GM12878 (cell line): ENCODE results near the gene SRRM5. TPM values are rescaled to one million over a fixed set of nuclear protein-coding genes. Genes with fewer than 3 reads are reported as not detected.
A peak's percentile ranks its signal among the peaks of the same experiment; 100 is the strongest.

ENCODE experiments used
- ATAC-seq: fragments of 200-7000 bp; cut with Tn5 transposase; 3 replicates; pipeline ENCODE4 v1.9.1; 2020; ENCODE audit warnings: mild to moderate bottlenecking, moderate library complexity
- BruUV-seq: library from RNA; stranded (reverse); fragments of 400-500 nt; replicated peaks from 2 replicates; lab custom pipeline; 2021; lab: Mats Ljungman, UMichigan
- CTCF ChIA-PET: fragments of 300-600 bp; sonication (Branson Sonifier 250); formaldehyde crosslinking; extraction: SDS; loops from one replicate; lab custom pipeline; 2021; ENCODE audit warnings: inconsistent platforms; lab: Yijun Ruan, JAX
- POLR2A ChIA-PET: fragments of 350-600 bp; formaldehyde crosslinking; extraction: SDS; loops from one replicate; lab custom pipeline; 2021; ENCODE audit warnings: inconsistent platforms; lab: Charles Lee
- RAD21 ChIA-PET: fragments of 300-600 bp; sonication (Branson Sonifier 250); formaldehyde crosslinking; loops from one replicate; lab custom pipeline; 2023; ENCODE audit warnings: antibody characterized with exemption; ENCODE audit not compliant: unreplicated experiment; lab: Charles Lee
- SMC1A ChIA-PET: fragments of 300-600 bp; sonication (Branson Sonifier 250); formaldehyde crosslinking; loops from one replicate; lab custom pipeline; 2023; ENCODE audit not compliant: unreplicated experiment, uncharacterized antibody; lab: Charles Lee
- DNase-seq: peaks from one replicate; pipeline ENCODE4 v3.0.0-alpha.2; 2011; ENCODE audit warnings: low read depth, low spot score
- FAIRE-seq: peaks from 3 replicates; lab custom pipeline; 2011; peaks lifted over from hg19 to GRCh38; lab: Jason Lieb, UNC
- H2AFZ ChIP-seq: 2 replicates; pipeline ENCODE4 v1.6.0; 2011; ENCODE audit warnings: low read depth, low read length, control low read depth; ENCODE audit not compliant: control insufficient read depth
- H3K27ac ChIP-seq: 2 replicates; pipeline ENCODE4 v1.5.1; 2011; ENCODE audit warnings: control low read depth; ENCODE audit not compliant: control insufficient read depth, insufficient read depth
- H3K27me3 ChIP-seq, 2 experiments: replicated peaks in 1 of 2; 2 replicates each; pipeline versions ENCODE4 v1.6.0 to v1.6.1; 2011; ENCODE audit warnings: low read length in 1 of 2; ENCODE audit not compliant: control insufficient read depth in 2 of 2, insufficient read depth in 2 of 2
- H3K36me3 ChIP-seq, 2 experiments: 2 replicates each; pipeline ENCODE4 v1.5.1; 2011; ENCODE audit warnings: low read length in 1 of 2; ENCODE audit not compliant: control insufficient read depth in 2 of 2, insufficient read depth in 2 of 2
- H3K4me1 ChIP-seq: 2 replicates; pipeline ENCODE4 v1.6.1; 2011; ENCODE audit warnings: mild to moderate bottlenecking, low read length, moderate library complexity, mixed read lengths; ENCODE audit not compliant: control insufficient read depth, insufficient read depth
- H3K4me2 ChIP-seq: 2 replicates; pipeline ENCODE4 v1.6.0; 2011; ENCODE audit warnings: control low read depth; ENCODE audit not compliant: control insufficient read depth, insufficient read depth
- H3K4me3 ChIP-seq: fragments of 200-600 bp; sonication (generic); 2 replicates; pipeline ENCODE4 v1.5.1; 2016
- H3K79me2 ChIP-seq: 2 replicates; pipeline ENCODE4 v1.6.0; 2011; ENCODE audit warnings: low read length; ENCODE audit not compliant: control insufficient read depth, insufficient read depth
- H3K9ac ChIP-seq: 2 replicates; pipeline ENCODE4 v1.8.0; 2011; ENCODE audit warnings: low read length, control low read depth, mixed read lengths; ENCODE audit not compliant: control insufficient read depth, insufficient read depth
- H3K9me3 ChIP-seq: replicated peaks from 3 replicates; pipeline ENCODE4 v1.5.1; 2011; ENCODE audit warnings: mild to moderate bottlenecking, low read length; ENCODE audit not compliant: control insufficient read depth, insufficient read depth
- H4K20me1 ChIP-seq: 2 replicates; pipeline ENCODE4 v1.6.0; 2011; ENCODE audit not compliant: control insufficient read depth, insufficient read depth
- CREM ChIP-seq: IDR thresholded peaks from 2 replicates; pipeline ENCODE4 v1.6.1; 2014; ENCODE audit warnings: antibody characterized with exemption, low read depth
- EP300 ChIP-seq, 2 experiments: fragments of 150-350 bp in 1 of 2; IDR thresholded peaks; 2 replicates each; pipeline ENCODE4 v1.6.1; 2011 to 2012; ENCODE audit warnings: low read depth in 2 of 2, low read length in 2 of 2, borderline replicate concordance in 1 of 2, improper control_type of control experiment in 1 of 2, inconsistent platforms in 1 of 2; ENCODE audit not compliant: control insufficient read depth in 1 of 2
- FOS ChIP-seq: IDR thresholded peaks from 3 replicates; pipeline ENCODE4 v1.6.1; 2011; ENCODE audit warnings: borderline replicate concordance; ENCODE audit not compliant: insufficient read length; ENCODE audit errors: extremely low read depth
- IRF4 ChIP-seq: IDR thresholded peaks from 2 replicates; pipeline ENCODE4 v1.6.1; 2011; ENCODE audit warnings: low read depth, low read length
- MEF2B ChIP-seq: fragments of 450-650 bp; IDR thresholded peaks from 2 replicates; pipeline ENCODE4 v1.6.1; 2018; ENCODE audit warnings: mild to moderate bottlenecking, moderate library complexity; ENCODE audit not compliant: partially characterized antibody, poor library complexity, severe bottlenecking
- MXI1 ChIP-seq: fragments of 150-350 bp; IDR thresholded peaks from 2 replicates; pipeline ENCODE4 v1.6.1; 2011; ENCODE audit warnings: low read depth, mild to moderate bottlenecking, inconsistent platforms, low read length, improper control_type of control experiment
- RCOR1 ChIP-seq: conservative IDR thresholded peaks from 2 replicates; pipeline ENCODE4 v1.6.1; 2012; ENCODE audit warnings: low read depth, low read length, improper control_type of control experiment
- TCF3 ChIP-seq: IDR thresholded peaks from 2 replicates; pipeline ENCODE4 v1.6.1; 2012; ENCODE audit warnings: low read depth, mild to moderate bottlenecking, low read length, borderline replicate concordance; ENCODE audit not compliant: insufficient read depth
- WGBS: methylation state at CpG from one replicate; pipeline ENCODE4 v1.1.6; 2016; ENCODE audit warnings: low lambda C conversion rate; ENCODE audit not compliant: insufficient replicate concordance, insufficient coverage; ENCODE audit errors: missing lambda C conversion rate; 5-methylcytosine and 5-hydroxymethylcytosine counted together
- in situ Hi-C: fragments of 300-500 bp; cut with MboI; formaldehyde crosslinking; loops from 9 replicates; pipeline ENCODE4 v1.14.3; 2018; ENCODE audit warnings: mixed read lengths
- intact Hi-C: fragments of 100-400 bp; cut with micrococcal nuclease; formaldehyde crosslinking; loops from one replicate; pipeline ENCODE4 v1.14.2; 2022; ENCODE audit not compliant: unreplicated experiment
- polyA plus RNA-seq, 11 experiments: library from polyadenylated mRNA; depleted of rRNA in 4 of 11; unstranded in 6 of 11; stranded (reverse) in 5 of 11; fragments of >200 nt; fragmentation: Nextera tagmentation in 4 of 11; fragmentation: Illumina TruSeq in 1 of 11; extraction: Ambion mirVana in 4 of 11; extraction: Trizol in 1 of 11; gene quantifications; 1 replicate in 1 of 11; 2 replicates in 10 of 11; pipeline versions ENCODE4 v1.2.1 to v1.2.3, GENCODE V29; 2011 to 2016; ENCODE audit warnings: inconsistent platforms in 2 of 11, missing spikeins in 2 of 11, low read depth in 1 of 11
- total RNA-seq, 4 experiments: library from RNA; depleted of rRNA in 3 of 4; stranded (reverse); fragments of >200 nt in 3 of 4; fragmentation: Illumina TruSeq in 1 of 4; extraction: Trizol in 1 of 4; gene quantifications; 2 replicates each; pipeline versions ENCODE4 v1.2.1 to v1.2.3, GENCODE V29; 2013 to 2021
- TF ChIP-seq, protein P1 (sequence below): fragments of 450-650 bp; IDR thresholded peaks from 2 replicates; pipeline ENCODE4 v1.6.1; 2018; ENCODE audit warnings: mild to moderate bottlenecking, low read depth, moderate library complexity; ENCODE audit not compliant: partially characterized antibody
- TF ChIP-seq, protein P2 (sequence below): IDR thresholded peaks from 2 replicates; pipeline ENCODE4 v1.6.1; 2011; ENCODE audit warnings: borderline replicate concordance, low read depth, mild to moderate bottlenecking, moderate library complexity, low read length; ENCODE audit not compliant: insufficient read depth, poor library complexity, severe bottlenecking
- TF ChIP-seq, protein P3 (sequence below): fragments of 450-650 bp; IDR thresholded peaks from 2 replicates; pipeline ENCODE4 v1.6.1; 2017; ENCODE audit warnings: low read depth, mild to moderate bottlenecking, moderate library complexity

SRRM5 gene
- total and polyA plus RNA-seq, 10 of the 15 experiments (the other 5 are each of a cell fraction or from before 2014, with no cell fraction given) = 0.06 to 0.38 (median 0.24) TPM; not detected in 2

DNA sequence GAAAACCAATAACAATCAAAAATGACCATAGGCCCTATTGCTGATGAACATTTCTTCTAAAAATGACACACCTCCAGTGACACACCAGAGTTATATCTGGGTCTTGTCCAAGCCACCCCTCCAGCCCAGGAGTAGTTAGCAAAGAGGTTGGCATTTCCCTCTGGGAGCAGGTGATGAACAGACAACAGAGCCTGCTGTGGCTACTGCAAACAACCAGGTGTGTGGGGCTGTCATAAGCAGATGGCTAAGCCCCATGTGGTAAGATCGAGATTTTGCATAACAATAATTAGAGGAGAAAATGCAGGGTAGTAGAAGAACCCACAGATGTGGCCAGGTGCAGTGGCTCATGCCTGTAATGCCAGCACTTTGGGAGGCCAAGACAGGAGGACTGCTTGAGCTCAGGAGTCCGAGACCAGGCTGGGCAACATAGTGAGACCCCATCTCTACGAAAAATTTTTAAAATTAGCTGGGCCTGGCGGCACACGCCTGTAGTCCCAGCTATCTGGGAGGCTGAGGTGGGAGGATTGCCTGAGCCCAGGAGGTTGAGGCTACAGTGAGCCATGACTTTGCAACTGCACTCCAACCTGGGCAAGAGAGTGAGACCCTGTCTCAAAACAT lies 41.6 kb upstream of the SRRM5 start:
- DNase-seq (no peak), FAIRE-seq (no peak), ATAC-seq (peak; percentile 33; the same call in 2 of the 3 replicates)
- H3K4me3 ChIP-seq = no peak overlapping the region
- no peak overlapping the region for H3K4me2 ChIP-seq
- no peaks in the 10 kb centered on the region for H3K27me3 ChIP-seq
- peaks cover 0 to 3% of the 10 kb centered on the region in 2 experiments; a peak in 1 of 4 replicates for H3K36me3 ChIP-seq
- H3K9ac ChIP-seq = no peak overlapping the region
- no peaks in the 10 kb centered on the region for H3K9me3 ChIP-seq
- ChIA-PET POLR2A (no interaction called here), CTCF (interaction anchor here (0.6 to 9.0 kb wide), 4 partner anchors 13 to 70 kb away, joined by 3 to 99 read pairs (median 10); partner anchors contain the start of genes IRGQ and ZNF576), RAD21 (no interaction called here), SMC1A (interaction anchor here (1.2 to 1.4 kb wide), 2 partner anchors 27 to 239 kb away, joined by 4 to 6 read pairs; partner anchors contain the start of gene ZNF576)
- H2AFZ ChIP-seq = no peak overlapping the region
- WGBS = 89% methylated on average over 5 of the region's 5 CpGs
- H3K4me1 ChIP-seq = no peaks in the 10 kb centered on the region; the same call in 1 of the 2 replicates
- TF ChIP-seq MEF2B (no peak), MXI1 (no peak), RCOR1 (no peak), IRF4 (no peak), FOS (no peak), EP300 (IDR thresholded peaks at IDR 0.05; ENCODE audit: borderline replicate concordance in 1 of 2, control insufficient read depth in 1 of 2, low read depth in 2 of 2, low read length in 2 of 2) (no peak), TCF3 (no peak), CREM (no peak)
- TF ChIP-seq, protein P1, sequence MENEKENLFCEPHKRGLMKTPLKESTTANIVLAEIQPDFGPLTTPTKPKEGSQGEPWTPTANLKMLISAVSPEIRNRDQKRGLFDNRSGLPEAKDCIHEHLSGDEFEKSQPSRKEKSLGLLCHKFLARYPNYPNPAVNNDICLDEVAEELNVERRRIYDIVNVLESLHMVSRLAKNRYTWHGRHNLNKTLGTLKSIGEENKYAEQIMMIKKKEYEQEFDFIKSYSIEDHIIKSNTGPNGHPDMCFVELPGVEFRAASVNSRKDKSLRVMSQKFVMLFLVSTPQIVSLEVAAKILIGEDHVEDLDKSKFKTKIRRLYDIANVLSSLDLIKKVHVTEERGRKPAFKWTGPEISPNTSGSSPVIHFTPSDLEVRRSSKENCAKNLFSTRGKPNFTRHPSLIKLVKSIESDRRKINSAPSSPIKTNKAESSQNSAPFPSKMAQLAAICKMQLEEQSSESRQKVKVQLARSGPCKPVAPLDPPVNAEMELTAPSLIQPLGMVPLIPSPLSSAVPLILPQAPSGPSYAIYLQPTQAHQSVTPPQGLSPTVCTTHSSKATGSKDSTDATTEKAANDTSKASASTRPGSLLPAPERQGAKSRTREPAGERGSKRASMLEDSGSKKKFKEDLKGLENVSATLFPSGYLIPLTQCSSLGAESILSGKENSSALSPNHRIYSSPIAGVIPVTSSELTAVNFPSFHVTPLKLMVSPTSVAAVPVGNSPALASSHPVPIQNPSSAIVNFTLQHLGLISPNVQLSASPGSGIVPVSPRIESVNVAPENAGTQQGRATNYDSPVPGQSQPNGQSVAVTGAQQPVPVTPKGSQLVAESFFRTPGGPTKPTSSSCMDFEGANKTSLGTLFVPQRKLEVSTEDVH = no peak
- TF ChIP-seq, protein P2, sequence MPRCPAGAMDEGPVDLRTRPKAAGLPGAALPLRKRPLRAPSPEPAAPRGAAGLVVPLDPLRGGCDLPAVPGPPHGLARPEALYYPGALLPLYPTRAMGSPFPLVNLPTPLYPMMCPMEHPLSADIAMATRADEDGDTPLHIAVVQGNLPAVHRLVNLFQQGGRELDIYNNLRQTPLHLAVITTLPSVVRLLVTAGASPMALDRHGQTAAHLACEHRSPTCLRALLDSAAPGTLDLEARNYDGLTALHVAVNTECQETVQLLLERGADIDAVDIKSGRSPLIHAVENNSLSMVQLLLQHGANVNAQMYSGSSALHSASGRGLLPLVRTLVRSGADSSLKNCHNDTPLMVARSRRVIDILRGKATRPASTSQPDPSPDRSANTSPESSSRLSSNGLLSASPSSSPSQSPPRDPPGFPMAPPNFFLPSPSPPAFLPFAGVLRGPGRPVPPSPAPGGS = no peak
- TF ChIP-seq, protein P3, sequence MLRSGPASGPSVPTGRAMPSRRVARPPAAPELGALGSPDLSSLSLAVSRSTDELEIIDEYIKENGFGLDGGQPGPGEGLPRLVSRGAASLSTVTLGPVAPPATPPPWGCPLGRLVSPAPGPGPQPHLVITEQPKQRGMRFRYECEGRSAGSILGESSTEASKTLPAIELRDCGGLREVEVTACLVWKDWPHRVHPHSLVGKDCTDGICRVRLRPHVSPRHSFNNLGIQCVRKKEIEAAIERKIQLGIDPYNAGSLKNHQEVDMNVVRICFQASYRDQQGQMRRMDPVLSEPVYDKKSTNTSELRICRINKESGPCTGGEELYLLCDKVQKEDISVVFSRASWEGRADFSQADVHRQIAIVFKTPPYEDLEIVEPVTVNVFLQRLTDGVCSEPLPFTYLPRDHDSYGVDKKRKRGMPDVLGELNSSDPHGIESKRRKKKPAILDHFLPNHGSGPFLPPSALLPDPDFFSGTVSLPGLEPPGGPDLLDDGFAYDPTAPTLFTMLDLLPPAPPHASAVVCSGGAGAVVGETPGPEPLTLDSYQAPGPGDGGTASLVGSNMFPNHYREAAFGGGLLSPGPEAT = no peak
- peaks cover 9% of the 10 kb centered on the region for H3K79me2 ChIP-seq
- BruUV-seq = no TSS peak
- no peaks in the 10 kb centered on the region for H4K20me1 ChIP-seq
- in situ Hi-C loops = no loop called here
- intact Hi-C loops = no loop called here
- H3K27ac ChIP-seq = no peak overlapping the region
